ENCODE measurements around the gene IFIT2.
"Not testable (repeated sequence)": the region's sequence is repeated elsewhere in the genome, so short reads cannot be mapped to it uniquely, and the experiment has no call there.

The IFIT2 gene

GRCh38 chr10:89283025-89283935, 18.6 kb upstream of the IFIT2 start:
- H3K4me3 ChIP-seq (ENCODE audit: low read depth, low read length) = peak overlapping the region; percentile 50
- DNase-seq = peak; percentile 41
- H3K4me1 ChIP-seq = peaks cover 27% of the 10 kb centered on the region
- no peaks in the 10 kb centered on the region for H3K36me3 ChIP-seq
- H3K27me3 ChIP-seq = no peaks in the 10 kb centered on the region
- no peak for TF ChIP-seq CTCF (IDR thresholded peaks at IDR 0.05; ENCODE audit: low read depth, low read length)
- no peaks in the 10 kb centered on the region for H3K9me3 ChIP-seq

- H3K9me3 ChIP-seq = no peaks in the 10 kb centered on the region
- no peak for TF ChIP-seq CTCF (IDR thresholded peaks at IDR 0.05; ENCODE audit: low read depth, low read length)
- H3K4me1 ChIP-seq = peaks cover 23% of the 10 kb centered on the region
- peak; percentile 81 for DNase-seq
- peak overlapping the region; percentile 50 for H3K4me3 ChIP-seq (ENCODE audit: low read depth, low read length)
- no peaks in the 10 kb centered on the region for H3K36me3 ChIP-seq
- H3K27me3 ChIP-seq = no peaks in the 10 kb centered on the region
Observed at GRCh38 chr10:89283936-89284475, 17.8 kb upstream of the IFIT2 start.

DNA sequence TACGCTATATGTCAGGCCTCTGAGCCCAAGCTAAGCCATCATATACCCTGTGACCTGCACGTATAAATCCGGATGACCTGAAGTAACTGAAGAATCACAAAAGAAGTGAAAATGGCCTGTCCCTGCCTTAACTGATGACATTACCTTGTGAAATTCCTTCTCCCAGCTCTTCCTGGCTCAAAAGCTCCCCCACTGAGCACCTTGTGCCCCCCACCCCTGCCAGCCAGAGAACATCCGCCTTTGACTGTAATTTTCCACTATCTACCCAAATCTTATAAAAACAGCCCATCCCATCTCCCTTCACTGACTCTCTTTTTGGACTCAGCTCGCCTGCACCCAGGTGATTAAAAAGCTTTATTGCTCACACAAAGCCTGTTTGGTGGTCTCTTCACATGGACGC, 17.1 kb upstream of the IFIT2 start:
- peak overlapping the region; percentile 22 for H3K4me3 ChIP-seq (ENCODE audit: low read depth, low read length)
- not testable (repeated sequence) for H3K27me3 ChIP-seq, DNase-seq

GRCh38 chr10:89285303-89285702, 16.5 kb upstream of the IFIT2 start:
- not testable (repeated sequence) for DNase-seq, H3K36me3 ChIP-seq, H3K27me3 ChIP-seq, H3K9me3 ChIP-seq
- Histone ChIP-seq H3K4me1 (peaks cover 19% of the 10 kb centered on the region), H3K4me3 (ENCODE audit: low read depth, low read length) (peak overlapping the region; percentile 22)

More for the DNA sequence above, 17.1 kb upstream of the IFIT2 start:
- H3K36me3 ChIP-seq, H3K9me3 ChIP-seq: not testable (repeated sequence)
- peaks cover 19% of the 10 kb centered on the region for H3K4me1 ChIP-seq

DNA sequence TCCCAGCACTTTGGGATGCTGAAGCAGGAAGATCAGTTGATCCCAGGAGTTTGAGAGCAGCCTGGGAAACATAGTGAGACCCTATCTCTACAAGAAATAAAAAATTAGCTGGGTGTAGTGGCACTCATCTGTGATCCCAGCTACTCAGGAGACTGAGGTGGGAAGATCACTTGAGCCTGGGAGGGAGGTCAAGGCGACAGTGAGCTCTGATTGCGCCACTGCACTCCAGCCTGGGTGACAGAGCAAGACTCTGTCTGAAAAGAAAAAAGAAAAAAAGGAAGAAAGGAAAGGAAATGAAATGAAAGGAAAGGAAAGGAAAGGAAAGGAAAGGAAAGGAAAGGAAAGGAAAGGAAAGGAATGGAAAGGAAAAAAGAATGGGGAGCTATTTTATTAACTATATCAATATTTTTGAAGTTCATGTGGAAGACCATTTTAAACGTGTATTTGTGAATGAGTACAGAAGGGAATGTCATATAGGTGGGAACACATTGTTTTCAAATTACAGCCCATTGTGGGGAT, 7.1 kb upstream of the IFIT2 start:
- Histone ChIP-seq H3K4me3 (ENCODE audit: low read depth, low read length) (no peak overlapping the region), H3K4me1 (no peaks in the 10 kb centered on the region), H3K9me3 (no peaks in the 10 kb centered on the region), H3K36me3 (no peaks in the 10 kb centered on the region), H3K27me3 (no peaks in the 10 kb centered on the region)
- no peak for TF ChIP-seq CTCF (IDR thresholded peaks at IDR 0.05; ENCODE audit: low read depth, low read length)
- DNase-seq = no peak

- H3K27me3 ChIP-seq = no peaks in the 10 kb centered on the region
- no peak overlapping the region for H3K4me3 ChIP-seq (ENCODE audit: low read depth, low read length)
Observed at GRCh38 chr10:89295597-89295996, 6.2 kb upstream of the IFIT2 start.

More at GRCh38 chr10:89295597-89295996, 6.2 kb upstream of the IFIT2 start:
- no peaks in the 10 kb centered on the region for H3K4me1 ChIP-seq
- DNase-seq = no peak
- H3K36me3 ChIP-seq = no peaks in the 10 kb centered on the region
- TF ChIP-seq CTCF (IDR thresholded peaks at IDR 0.05; ENCODE audit: low read depth, low read length) = no peak
- no peaks in the 10 kb centered on the region for H3K9me3 ChIP-seq
